ES-I3 (cell line): ENCODE measurements around the gene TMEFF2.

Experiments used
- H3K36me3 ChIP-seq: 2 replicates; pipeline ENCODE4 v1.6.1; 2013; ENCODE audit warnings: mild to moderate bottlenecking, low read length, control low read depth, moderate library complexity; ENCODE audit not compliant: insufficient read depth
- H3K4me1 ChIP-seq: 2 replicates; pipeline ENCODE4 v1.6.1; 2013; ENCODE audit warnings: mild to moderate bottlenecking, control low read depth, low read length; ENCODE audit not compliant: insufficient read depth
- H3K9ac ChIP-seq: 2 replicates; pipeline ENCODE4 v1.6.1; 2013; ENCODE audit warnings: low read depth, mild to moderate bottlenecking, low read length, moderate library complexity
- H3K9me3 ChIP-seq: 2 replicates; pipeline ENCODE4 v1.6.1; 2013; ENCODE audit warnings: mild to moderate bottlenecking, low read length, moderate library complexity; ENCODE audit not compliant: control insufficient read depth, insufficient read depth

Gene TMEFF2, protein sequence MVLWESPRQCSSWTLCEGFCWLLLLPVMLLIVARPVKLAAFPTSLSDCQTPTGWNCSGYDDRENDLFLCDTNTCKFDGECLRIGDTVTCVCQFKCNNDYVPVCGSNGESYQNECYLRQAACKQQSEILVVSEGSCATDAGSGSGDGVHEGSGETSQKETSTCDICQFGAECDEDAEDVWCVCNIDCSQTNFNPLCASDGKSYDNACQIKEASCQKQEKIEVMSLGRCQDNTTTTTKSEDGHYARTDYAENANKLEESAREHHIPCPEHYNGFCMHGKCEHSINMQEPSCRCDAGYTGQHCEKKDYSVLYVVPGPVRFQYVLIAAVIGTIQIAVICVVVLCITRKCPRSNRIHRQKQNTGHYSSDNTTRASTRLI

DNA sequence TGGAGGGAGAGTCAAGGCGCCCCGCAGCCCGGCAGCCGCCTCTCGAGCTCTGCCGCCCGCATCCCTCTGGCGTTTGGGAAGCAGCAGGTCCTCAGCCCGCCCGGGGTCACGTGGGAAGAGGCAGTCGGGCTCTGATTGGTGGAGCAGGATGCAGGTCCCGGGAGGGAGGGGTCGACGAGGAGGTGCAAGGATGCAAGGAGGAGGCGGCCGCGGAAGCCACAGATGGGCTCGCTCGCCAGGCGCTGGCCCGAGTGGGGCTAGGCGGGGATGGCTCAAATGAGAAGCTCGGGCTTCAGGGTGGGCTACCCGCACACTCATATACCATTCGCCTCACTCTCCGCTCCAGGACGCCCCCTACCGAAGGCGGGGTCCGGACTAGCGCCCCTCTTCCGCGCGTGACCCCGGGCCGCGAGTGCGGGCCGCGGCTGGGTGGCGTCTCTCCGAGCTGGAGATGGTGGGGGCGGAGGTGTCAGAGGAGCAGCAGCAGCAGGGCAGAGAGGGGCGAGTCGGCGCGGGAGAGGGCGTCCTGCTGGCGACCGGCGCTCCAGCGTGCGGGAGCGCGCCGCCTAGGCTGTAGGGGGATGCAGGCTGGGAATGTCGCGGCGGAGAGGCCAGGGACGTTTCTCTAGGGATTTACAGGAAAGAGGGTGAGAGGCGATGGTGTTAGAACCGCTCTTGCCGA is at the start of gene TMEFF2:
Gene TMEFF2 (minus strand): TSS at position 68 of the 682 bp plus-strand sequence. CDS start 409 bp downstream, outside the sequence.
- peak within 1 kb of the TSS; percentile 61; the same call in 1 of the 2 replicates for H3K9ac ChIP-seq
- no peaks in the 10 kb centered on the region; the same call in 1 of the 2 replicates for H3K4me1 ChIP-seq
- H3K36me3 ChIP-seq: no peaks in the 10 kb centered on the region
- no peaks in the 10 kb centered on the region for H3K9me3 ChIP-seq

DNA sequence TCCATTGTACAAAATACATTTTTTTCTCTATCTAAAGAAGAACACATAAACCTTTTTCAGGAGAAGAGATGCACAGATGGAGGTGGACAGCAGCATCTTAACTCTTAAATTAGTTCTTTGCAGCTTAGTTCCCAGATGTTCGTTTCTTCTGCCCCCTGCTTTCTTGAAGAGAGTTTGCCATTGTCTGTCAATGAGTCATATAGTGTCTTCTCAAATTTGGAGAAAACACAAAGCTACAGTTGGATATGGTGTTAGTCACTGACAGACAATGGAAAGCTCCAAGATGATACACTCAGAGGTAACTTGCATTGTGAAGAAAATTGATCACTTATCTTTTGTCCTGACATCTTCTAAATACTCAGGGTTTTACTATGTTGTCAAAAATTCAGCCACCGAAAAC is 48.8 kb upstream of the TMEFF2 start:
- no peaks in the 10 kb centered on the region for H3K4me1 ChIP-seq
- H3K9me3 ChIP-seq: no peaks in the 10 kb centered on the region
- no peaks in the 10 kb centered on the region for H3K36me3 ChIP-seq
- no peak overlapping the region for H3K9ac ChIP-seq

DNA sequence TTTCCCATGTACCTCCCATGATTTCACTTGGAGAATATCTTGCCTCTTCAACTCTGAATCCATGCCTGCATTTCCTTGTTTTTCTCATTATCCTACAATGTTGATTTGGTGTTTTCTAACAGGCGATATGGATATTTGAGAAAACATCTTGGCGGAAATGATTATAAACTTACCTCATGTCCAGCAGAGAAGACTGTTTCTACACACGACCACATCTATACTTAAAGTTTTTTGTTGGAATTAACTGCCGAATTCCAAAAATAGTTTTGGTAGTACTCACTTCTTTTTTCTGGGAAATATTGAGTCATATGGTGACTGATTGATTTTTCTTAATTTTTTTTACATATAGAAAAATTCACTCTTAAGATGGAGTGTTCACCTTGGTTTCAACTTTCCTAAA is 41.4 kb upstream of the TMEFF2 start:
- Histone ChIP-seq H3K9me3 (no peaks in the 10 kb centered on the region), H3K4me1 (no peaks in the 10 kb centered on the region), H3K9ac (no peak overlapping the region), H3K36me3 (no peaks in the 10 kb centered on the region)

DNA sequence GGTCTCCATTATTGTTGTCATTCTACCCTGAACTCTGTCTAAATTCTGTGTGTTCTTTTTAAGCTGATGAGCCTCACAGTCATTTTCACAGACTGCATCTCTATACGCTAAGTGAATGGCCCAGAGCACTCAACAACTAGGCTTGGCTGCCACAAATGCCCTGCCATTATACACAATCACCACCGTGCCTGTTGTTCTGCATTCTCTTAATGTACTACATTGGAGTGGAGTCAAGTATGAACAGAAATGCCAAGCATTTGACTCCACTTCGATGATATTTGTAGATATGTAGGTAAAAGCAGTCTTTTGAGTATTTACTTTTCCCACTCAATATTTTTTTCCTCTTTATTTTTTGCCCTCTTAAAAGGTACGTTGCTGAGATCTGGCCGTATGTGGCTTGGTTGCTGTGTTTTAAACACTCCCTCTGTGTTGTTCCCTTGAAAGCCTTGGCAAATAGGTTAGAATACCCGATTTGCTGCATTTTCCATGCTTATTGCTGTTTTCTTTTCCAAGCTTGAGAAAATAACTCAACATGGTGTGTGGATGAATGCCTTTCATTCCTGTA is 36.2 kb upstream of the TMEFF2 start:
- Histone ChIP-seq H3K9ac (no peak overlapping the region), H3K9me3 (no peaks in the 10 kb centered on the region), H3K36me3 (no peaks in the 10 kb centered on the region), H3K4me1 (no peaks in the 10 kb centered on the region)

DNA sequence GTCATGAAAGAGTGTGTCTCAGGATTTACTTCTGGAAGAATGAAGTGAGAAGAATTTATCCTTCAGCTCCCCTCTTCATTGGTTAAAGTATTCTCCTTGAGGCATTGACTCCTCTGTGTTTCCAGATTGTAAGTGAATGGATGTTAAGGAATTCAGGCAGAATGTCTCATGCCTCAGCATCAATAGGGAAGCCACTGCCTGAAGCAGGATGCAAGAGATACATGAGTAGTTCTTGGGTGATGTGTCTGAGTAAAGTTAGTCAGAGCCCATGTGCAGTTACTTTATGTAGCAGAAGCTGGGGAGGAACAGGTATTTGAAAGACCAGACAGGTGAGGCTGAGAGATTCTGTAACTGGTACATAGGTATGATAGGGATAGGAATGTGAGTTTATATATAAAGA is 34.0 kb upstream of the TMEFF2 start:
- H3K36me3 ChIP-seq: no peaks in the 10 kb centered on the region
- no peak overlapping the region for H3K9ac ChIP-seq
- H3K4me1 ChIP-seq: no peaks in the 10 kb centered on the region
- H3K9me3 ChIP-seq: no peaks in the 10 kb centered on the region

DNA sequence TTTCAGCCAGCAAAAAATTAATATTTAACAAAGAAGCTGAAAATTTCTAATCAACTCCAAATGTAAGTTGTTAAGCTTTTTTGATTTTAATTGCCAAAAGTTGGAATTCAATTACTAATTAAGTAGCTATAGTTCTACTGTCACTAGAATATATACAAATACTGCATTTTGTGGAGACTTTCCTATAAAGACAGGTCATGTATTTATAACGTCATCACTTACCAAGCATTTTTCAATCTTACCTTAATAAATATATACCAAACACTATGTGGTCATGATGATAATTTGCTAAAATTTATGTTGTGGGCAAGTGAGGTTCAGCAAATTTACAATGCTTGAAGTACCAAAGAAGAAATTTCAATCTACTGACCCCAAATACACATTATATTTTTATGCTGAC is 24.2 kb upstream of the TMEFF2 start:
- Histone ChIP-seq H3K36me3 (no peaks in the 10 kb centered on the region), H3K4me1 (no peaks in the 10 kb centered on the region), H3K9ac (no peak overlapping the region), H3K9me3 (no peaks in the 10 kb centered on the region)

DNA sequence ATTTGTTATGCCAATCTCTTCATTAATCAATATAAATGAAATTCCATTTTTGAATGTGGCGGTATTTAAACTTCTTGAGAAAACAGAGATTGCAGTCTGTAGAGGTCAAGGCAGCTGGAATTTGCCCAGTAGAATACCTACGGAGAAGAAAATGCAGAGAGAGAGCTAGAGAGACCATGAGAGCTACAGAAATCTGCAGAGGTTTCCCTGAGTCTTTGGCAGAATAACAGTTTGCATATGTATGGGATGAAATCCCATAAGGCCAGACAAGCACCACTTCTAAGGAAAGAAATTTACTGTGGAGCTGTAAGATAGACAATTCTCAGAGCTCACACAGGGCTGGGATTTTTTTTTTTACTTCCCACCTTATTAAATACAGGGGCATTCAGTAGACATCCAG is 23.6 kb upstream of the TMEFF2 start:
- Histone ChIP-seq H3K36me3 (no peaks in the 10 kb centered on the region), H3K4me1 (no peaks in the 10 kb centered on the region), H3K9ac (no peak overlapping the region), H3K9me3 (no peaks in the 10 kb centered on the region)

DNA sequence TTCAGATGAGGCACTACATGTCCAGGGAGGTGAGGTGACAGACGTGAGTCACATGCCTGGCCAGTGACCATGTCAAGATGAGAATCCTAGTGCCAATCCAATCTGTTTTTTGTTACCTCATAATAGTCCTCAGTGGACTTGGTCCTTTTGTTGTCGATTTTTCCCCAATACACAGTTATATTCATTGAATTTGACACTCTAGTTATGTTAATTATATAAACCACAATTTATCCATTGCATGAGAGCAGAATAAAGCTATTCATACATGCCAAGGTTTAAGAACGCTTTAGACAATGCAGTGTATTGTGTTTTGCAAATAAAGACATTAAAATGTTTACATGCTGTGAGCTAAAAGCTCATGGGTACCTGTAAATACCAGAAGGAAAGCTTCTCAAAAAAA is 21.6 kb upstream of the TMEFF2 start:
- Histone ChIP-seq H3K4me1 (no peaks in the 10 kb centered on the region), H3K36me3 (no peaks in the 10 kb centered on the region), H3K9ac (no peak overlapping the region), H3K9me3 (no peaks in the 10 kb centered on the region)

DNA sequence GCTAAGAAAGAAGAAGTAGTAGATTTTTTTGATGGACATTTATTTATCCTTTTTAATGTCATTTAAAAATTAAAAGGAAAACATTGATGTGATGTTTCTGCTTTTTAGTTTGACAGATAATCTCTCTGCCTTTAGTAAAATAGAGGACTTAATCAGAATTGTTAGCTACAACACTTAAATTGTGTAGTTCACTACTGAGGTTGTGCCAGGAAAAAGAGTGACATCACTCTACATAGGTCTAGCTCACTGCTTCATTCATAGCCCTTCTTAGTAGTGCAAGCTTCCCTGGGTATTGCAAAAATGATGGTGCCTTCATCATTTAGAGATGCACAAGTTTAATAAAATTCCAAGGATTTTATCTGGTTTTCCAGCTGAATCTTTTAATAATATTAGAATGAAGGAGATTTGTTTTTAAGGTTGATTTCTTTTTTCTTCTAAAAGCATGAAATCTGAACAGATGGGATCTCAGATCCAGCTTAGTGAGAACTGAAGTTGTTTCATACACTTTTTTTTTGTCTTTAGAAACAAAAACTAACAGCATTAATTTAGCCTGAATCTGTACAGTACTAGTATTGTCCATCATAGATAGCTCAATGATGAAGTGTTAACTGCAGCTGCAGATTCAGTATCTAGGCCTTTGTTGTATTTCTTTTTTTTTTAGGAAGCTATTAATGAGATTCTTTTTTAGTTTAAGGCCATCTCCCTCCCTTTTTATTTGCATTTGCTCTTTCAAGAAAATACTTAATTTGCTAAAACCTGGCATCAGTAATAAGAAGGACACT is 20.6 kb upstream of the TMEFF2 start:
- H3K9me3 ChIP-seq: no peaks in the 10 kb centered on the region

DNA sequence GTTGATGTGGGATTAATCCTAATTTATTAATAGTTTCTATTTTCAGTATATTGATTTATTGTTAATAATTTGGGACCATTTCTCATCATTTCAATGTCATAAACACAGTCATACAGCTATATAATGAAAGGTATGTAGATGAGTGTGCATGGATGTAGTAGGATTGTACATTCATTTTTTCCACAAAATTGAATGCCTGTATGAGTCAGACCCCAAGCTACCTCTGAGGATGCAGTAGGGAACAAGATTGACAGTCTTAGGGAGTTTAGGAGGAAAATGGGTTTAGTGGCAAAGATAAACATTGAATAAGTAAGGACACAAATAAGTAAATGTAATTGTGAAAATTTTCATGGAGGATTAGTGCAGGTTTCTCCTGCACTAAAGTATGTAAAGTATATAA is 14.1 kb upstream of the TMEFF2 start:
- H3K9ac ChIP-seq: no peak overlapping the region
- no peaks in the 10 kb centered on the region for H3K4me1 ChIP-seq
- H3K9me3 ChIP-seq: no peaks in the 10 kb centered on the region
- no peaks in the 10 kb centered on the region for H3K36me3 ChIP-seq

More for the DNA sequence above, 20.6 kb upstream of the TMEFF2 start:
- Histone ChIP-seq H3K4me1 (no peaks in the 10 kb centered on the region), H3K36me3 (no peaks in the 10 kb centered on the region), H3K9ac (no peak overlapping the region)

DNA sequence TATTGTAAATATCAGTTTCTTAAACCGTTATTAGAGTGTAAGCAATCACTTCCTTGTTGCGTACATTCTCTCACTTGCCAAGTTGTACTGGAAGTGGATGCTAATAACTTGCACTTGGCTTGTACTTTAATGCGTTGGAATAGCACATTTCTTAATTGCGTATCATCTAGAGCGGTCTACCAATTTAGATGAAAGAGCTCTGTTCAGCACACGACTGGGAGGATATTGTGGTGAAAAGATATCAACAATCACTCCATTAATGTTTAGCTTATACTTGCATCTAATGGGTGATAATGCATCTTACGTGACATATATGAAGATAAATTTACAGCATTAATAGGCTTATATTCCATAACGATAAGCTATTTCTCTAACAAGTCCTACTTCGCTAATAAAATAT is 11.7 kb upstream of the TMEFF2 start:
- no peaks in the 10 kb centered on the region for H3K36me3 ChIP-seq
- H3K4me1 ChIP-seq: no peaks in the 10 kb centered on the region
- H3K9ac ChIP-seq: no peak overlapping the region
- H3K9me3 ChIP-seq: no peaks in the 10 kb centered on the region

DNA sequence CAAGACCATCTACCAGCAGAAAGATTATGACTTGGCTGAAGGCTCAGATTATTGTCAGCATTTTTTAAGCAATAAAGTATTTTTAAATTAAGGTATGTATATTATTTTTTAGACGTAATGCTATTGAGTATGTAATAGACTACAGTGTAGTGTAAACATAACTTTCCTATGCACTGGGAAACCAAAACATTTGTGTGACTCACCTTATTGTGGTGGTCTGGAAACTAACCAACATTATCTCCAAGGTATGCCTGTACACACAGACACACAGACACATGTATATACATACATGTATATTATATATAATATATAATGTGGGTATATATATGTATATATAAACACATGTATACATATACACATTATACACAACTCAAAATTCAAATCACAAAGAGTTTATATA is 9.1 kb upstream of the TMEFF2 start:
- Histone ChIP-seq H3K4me1 (no peaks in the 10 kb centered on the region), H3K9ac (no peak overlapping the region), H3K9me3 (no peaks in the 10 kb centered on the region), H3K36me3 (no peaks in the 10 kb centered on the region)

DNA sequence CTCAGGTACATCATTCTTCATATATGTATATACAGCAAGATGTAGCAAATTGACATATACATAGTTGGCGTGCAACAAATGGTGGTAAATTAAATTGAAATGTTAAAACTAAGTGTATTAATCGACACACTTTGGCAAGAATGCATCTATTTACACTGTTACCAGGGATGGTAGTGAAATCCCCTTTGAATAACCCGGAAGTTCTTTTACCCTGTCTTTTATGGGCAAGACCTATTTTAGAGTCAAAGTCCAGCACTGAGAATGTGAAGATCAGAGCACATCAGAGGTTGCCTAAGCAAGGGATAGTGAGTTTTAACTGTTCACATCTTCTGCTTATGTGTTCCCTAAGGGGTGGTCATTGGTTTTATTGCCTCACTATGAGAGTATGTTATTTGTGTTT is 7.6 kb upstream of the TMEFF2 start:
- Histone ChIP-seq H3K36me3 (no peaks in the 10 kb centered on the region), H3K4me1 (no peaks in the 10 kb centered on the region), H3K9ac (no peak overlapping the region), H3K9me3 (no peaks in the 10 kb centered on the region)

DNA sequence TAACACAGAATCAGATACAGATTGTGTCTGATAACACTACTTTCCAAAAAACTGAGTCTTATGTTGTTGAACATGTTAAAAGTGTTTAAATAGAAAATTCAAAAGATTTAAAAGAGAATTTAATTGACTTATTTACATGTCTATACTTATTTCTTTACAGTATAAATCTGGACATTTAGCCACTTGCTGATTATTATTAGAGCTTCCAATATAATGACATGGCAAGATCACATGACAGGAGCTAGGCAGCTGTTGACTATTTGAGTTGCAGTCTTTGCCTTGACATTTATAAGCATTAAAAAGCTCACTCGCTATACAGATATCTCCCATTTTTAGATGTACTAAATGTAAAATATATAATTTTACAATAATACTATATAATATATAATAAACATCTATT is 6.4 kb upstream of the TMEFF2 start:
- Histone ChIP-seq H3K36me3 (no peaks in the 10 kb centered on the region), H3K9ac (no peak overlapping the region), H3K9me3 (no peaks in the 10 kb centered on the region), H3K4me1 (no peaks in the 10 kb centered on the region; the same call in 1 of the 2 replicates)
